Stimulated activated CD8-positive, alpha-beta memory T cell treated with anti-CD3 and anti-CD28 coated beads, Interleukin-15, amount 100 ng/mL, for 48 hours (primary cell): ENCODE data around the gene RALGPS1.

ENCODE experiments used
- DNase-seq, 2 donors: peaks; one replicate each; pipeline ENCODE4 v3.0.0-alpha.2; 2020; ENCODE audit warnings: low read depth in 2 of 2

The RALGPS1 gene

GRCh38 chr9:127098916-127099553 lies 184.5 kb downstream of the RALGPS1 start:
- no peak for DNase-seq

GRCh38 chr9:127099664-127100063 lies 185.1 kb downstream of the RALGPS1 start:
- no peak for DNase-seq

GRCh38 chr9:127102176-127102575 lies 187.6 kb downstream of the RALGPS1 start:
- DNase-seq = no peak

DNA sequence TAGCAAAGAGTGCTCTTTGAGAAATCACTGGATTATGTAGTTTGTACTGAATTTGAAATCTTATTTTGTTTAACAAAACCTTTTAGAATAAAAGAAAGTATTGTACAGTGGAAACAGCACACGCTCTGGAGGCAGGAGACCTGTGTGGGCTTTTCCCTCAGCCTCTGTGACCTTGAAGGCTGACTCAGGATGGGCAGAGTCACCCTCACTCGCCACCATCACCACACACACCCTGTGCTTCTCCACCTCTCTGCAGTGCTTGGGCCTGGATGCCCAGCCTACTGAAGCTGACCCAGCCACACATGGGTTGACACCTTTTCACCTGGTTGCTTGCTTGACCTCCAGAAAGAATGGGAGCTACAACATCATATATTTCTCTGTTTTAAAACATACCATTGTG lies 188.2 kb downstream of the RALGPS1 start:
- DNase-seq = no peak

GRCh38 chr9:127104581-127105311 lies 190.2 kb downstream of the RALGPS1 start:
- DNase-seq = no peak

DNA sequence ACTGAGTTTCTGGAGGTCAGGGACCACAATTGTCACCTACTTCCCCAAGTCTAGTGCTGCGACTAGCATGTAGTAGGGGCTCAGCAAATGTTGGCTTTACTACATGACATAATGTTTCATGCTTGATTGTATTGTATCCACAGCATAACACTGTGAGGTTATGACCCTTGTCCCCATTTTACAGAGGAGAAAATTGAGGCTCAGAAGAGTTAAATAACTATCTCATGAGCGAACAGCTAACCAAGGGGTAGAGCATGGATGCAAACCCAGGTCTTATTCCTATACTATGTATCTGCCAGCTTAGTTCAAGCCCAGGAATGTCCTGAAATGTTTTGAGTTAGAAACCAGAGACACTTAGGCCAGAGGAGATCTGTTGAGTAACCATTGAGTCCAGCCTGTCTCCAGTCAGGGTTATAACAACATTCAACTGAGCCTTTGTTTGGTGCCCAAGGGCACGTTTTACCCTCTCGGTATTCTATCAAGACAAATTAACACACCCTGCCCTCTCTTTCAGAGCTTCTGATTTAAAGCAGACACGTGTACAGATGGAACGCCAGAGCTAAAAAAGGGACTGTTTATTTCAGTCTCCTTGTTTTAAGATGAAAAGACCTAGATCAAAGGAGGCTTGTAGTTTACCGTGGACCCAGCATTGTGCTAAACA lies 191.4 kb downstream of the RALGPS1 start:
- DNase-seq = no peak

- no peak for DNase-seq
These were observed 191.9 kb downstream of the RALGPS1 start for GRCh38 chr9:127106466-127106855.

- no peak for DNase-seq
These were observed 192.8 kb downstream of the RALGPS1 start for GRCh38 chr9:127107171-127107928.

- DNase-seq = no peak
These were observed 193.6 kb downstream of the RALGPS1 start for GRCh38 chr9:127107929-127108876.

GRCh38 chr9:127109212-127109711 lies 194.7 kb downstream of the RALGPS1 start:
- no peak for DNase-seq

- DNase-seq = no peak
These were observed 197.5 kb downstream of the RALGPS1 start for GRCh38 chr9:127112056-127112455.

DNA sequence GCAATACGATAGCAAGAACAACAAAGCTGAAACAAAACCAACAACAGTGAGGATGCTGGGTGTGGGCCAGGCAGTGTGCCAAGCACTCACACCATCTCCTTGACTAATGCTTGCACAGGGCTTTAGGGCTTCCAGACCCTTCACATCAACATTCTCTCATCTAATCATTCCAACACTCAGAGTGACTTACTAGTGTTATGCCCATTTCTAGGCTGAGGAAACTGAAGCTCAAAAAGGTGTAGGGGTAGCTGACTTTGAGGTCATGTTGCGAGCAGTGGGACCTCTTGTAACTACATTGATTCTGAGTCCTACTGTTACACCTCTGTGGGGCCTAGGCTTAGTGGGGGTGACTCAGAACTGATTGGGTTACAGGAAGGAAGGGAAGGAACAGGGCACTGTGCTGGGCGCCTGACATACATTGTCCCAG lies 198.2 kb downstream of the RALGPS1 start:
- no peak for DNase-seq

GRCh38 chr9:127113191-127113972 lies 198.8 kb downstream of the RALGPS1 start:
- no peak for DNase-seq

DNA sequence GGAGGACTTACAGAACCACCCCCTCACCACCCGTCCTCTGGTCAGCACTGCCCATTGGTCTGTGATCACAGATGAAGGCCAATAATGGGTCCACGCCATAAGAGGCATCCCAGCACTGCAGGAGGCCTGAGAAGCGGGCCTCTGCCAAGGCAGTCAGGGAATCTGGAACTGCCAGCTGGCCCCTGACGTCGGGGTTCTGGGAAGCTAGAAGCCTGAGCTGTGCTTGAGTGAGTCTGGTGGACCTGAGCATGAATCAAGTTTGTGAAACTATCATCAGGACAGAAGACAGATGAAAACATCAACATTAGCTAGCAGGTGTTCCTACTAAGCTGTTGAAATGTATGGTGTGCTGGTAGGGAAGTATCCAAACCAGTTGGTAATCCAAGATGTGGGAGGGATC lies 200.0 kb downstream of the RALGPS1 start:
- no peak for DNase-seq

- DNase-seq = no peak
These were observed 201.6 kb downstream of the RALGPS1 start for GRCh38 chr9:127116088-127116726.

DNA sequence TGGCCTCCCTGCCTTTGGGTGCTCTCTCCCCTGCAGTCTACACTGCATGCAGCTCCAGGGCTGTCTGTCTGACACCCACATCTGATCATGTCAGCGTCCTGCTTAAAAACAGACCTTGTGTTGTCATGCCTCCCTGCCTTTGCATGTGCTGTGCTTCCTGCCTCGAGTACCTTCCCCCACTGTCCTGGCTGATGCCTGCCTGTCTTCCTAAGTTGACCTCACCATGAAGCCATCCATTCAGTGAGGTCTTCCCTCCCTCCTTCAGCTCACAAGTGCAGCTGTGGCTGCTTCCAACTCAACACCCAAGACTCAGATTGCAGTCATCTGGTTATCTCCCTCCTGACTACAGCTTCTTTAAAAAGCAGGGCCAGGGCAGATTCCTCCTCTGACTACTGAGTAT lies 202.4 kb downstream of the RALGPS1 start:
- DNase-seq = no peak

GRCh38 chr9:127117801-127118200 lies 203.2 kb downstream of the RALGPS1 start:
- no peak for DNase-seq

DNA sequence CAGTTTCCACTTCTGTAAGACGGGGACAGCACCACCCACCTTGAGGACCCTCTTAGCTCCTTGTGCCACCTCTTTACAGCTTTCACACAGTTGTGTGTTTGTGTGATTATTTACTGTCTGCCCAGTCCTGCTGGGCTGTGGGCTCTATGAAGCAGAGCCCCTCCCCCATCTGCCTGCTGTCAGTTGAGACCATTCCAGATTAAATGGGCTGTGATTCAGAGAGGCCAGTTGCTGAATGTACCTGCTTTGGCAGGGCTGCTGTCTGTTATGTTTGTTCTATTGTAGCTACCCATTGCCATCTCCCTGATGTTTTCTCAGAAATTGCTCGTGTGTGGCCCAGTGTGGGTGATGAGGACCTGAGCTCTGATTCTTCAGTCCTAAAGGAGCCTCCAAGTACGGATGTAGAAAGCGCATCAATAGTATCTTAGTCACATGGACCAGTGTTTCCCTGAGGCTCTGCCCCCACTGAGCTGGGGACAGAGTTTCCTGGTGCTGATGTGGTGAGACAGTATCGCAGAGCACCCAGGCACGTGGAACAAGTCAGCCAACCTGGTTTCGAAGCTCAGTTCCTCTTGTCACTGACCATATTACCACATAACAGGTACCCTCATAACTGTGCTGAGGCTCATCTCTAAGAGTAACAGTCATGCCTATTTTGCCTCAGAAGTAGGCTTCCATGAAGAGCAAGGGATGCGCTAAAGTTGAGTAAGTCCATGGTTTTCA lies 204.2 kb downstream of the RALGPS1 start:
- no peak for DNase-seq

DNA sequence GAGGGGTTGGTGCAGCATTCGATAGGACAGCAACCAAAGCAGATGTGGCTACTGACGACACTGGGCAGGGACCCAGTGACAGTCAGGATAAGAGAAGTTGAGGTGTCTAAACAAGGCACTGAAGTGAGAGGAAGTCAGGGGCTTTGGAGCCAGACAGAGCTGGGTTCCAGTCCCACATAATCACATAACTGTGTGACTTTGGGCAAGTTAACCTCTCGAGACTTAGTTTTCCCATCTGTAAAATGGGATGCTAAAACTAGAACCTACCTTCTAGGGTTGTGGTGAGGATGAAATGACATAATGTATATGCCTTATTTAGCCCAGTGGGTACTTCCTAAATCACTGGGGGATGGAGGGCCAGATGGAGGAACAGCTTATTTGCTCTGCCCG lies 204.7 kb downstream of the RALGPS1 start:
- DNase-seq = no peak
